ENCODE results near the gene SCGN. TPM values are rescaled to one million over a fixed set of nuclear protein-coding genes. Genes with fewer than 3 reads are reported as not detected.

SCGN gene
- total RNA-seq, 1 experiment from 2014 or later, result not detected

GRCh38 chr6:25749837-25750236, 97.8 kb downstream of the SCGN start:
- H3K9me2 ChIP-seq (ENCODE audit: insufficient read depth), result no peaks in the 10 kb centered on the region
- no peak overlapping the region for H3K4me2 ChIP-seq
- no peaks in the 10 kb centered on the region for H3K36me3 ChIP-seq (ENCODE audit: low read depth)
- no peak for DNase-seq
- H3K27me3 ChIP-seq (ENCODE audit: insufficient read depth, low read depth), result no peaks in the 10 kb centered on the region
- H3K4me3 ChIP-seq, result no peak overlapping the region
- no TSS peak for BruUV-seq (replicated peaks)
- no peaks in the 10 kb centered on the region for H3K9me3 ChIP-seq (ENCODE audit: insufficient read depth, low read depth)
- TF ChIP-seq EZH2 (IDR thresholded peaks at IDR 0.05; ENCODE audit: low read depth) (no peak), CTCF (conservative IDR thresholded peaks at IDR 0.05) (no peak)
- CTCF ChIA-PET, result no interaction called here
- intact Hi-C loops (cut with micrococcal nuclease; ENCODE audit: unreplicated experiment), result no loop called here
- H3K27ac ChIP-seq, result no peak overlapping the region
- H4K20me1 ChIP-seq (ENCODE audit: insufficient read depth), result no peaks in the 10 kb centered on the region
- H3K79me2 ChIP-seq (ENCODE audit: low read depth), result no peaks in the 10 kb centered on the region
- H3F3A ChIP-seq (ENCODE audit: insufficient read depth, low read depth), result no peaks in the 10 kb centered on the region
- H2AFZ ChIP-seq, result no peak overlapping the region
- H3K4me1 ChIP-seq (replicated peaks; ENCODE audit: insufficient read depth), result no peaks in the 10 kb centered on the region
- POLR2A ChIA-PET (ENCODE audit: unreplicated experiment), result no interaction called here

DNA sequence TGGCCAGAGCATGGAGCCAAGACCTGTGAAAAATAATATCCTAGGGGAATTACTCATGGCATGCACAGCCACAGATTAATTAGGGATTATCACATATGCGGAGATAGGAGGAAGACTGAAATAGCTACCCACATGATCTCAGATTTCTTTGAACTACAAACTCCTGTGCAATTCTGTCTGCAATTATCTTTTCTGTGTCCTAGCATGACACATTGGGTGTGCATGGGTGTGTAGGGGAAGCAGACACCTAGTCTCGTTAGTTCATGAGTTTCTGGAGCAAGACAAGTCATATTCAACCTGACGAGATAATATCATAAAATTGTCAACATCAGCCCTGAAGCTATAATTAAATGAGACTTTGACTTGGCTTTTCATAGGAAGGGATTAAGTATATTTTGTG, 98.9 kb downstream of the SCGN start:
- Histone ChIP-seq H4K20me1 (ENCODE audit: insufficient read depth) (no peaks in the 10 kb centered on the region), H3K27ac (no peak overlapping the region), H3K4me3 (no peak overlapping the region), H3F3A (ENCODE audit: insufficient read depth, low read depth) (no peaks in the 10 kb centered on the region), H3K4me1 (replicated peaks; ENCODE audit: insufficient read depth) (0 out of 2 replicates have a peak, but pooled peaks cover 3% of the 10 kb centered on the region), H3K9me2 (ENCODE audit: insufficient read depth) (no peaks in the 10 kb centered on the region), H3K79me2 (ENCODE audit: low read depth) (no peaks in the 10 kb centered on the region), H3K36me3 (ENCODE audit: low read depth) (no peaks in the 10 kb centered on the region), H3K27me3 (ENCODE audit: insufficient read depth, low read depth) (no peaks in the 10 kb centered on the region), H2AFZ (no peak overlapping the region), H3K9me3 (ENCODE audit: insufficient read depth, low read depth) (no peaks in the 10 kb centered on the region), H3K4me2 (no peak overlapping the region)
- ChIA-PET POLR2A (ENCODE audit: unreplicated experiment) (no interaction called here), CTCF (no interaction called here)
- DNase-seq, result no peak
- no TSS peak for BruUV-seq (replicated peaks)
- TF ChIP-seq CTCF (conservative IDR thresholded peaks at IDR 0.05) (no peak), EZH2 (IDR thresholded peaks at IDR 0.05; ENCODE audit: low read depth) (no peak)
- intact Hi-C loops (cut with micrococcal nuclease; ENCODE audit: unreplicated experiment), result no loop called here

Other genes starting within 250 kb of the SCGN start
- gene SLC17A4, start 102.5 kb downstream of the SCGN start, total RNA-seq (2021), result 0.13 TPM in 1 of 2 replicates, not detected in the other
- gene SLC17A1, start 179.8 kb downstream of the SCGN start, total RNA-seq (2021), result not detected in 2 replicates
- gene SLC17A3, start 222.0 kb downstream of the SCGN start, total RNA-seq (2021), result not detected in 2 replicates

Data from PC-9 (cell line).